GM13977 (cell line): Measurements from ENCODE around the gene DTL.
A peak's percentile ranks its signal among the peaks of the same experiment; 100 is the strongest.

Source experiments
- DNase-seq: peaks from one replicate; pipeline ENCODE4 v3.0.0; 2012; ENCODE audit warnings: low spot score
- in situ Hi-C: fragments of 300-500 bp; cut with MboI; formaldehyde crosslinking; loops from one replicate; pipeline ENCODE4 v1.12.0; 2022; ENCODE audit warnings: low sequenced_read_pairs, low pct_unique_long_range_greater_than_20kb, mixed read lengths, inconsistent platforms; ENCODE audit not compliant: unreplicated experiment
- TF ChIP-seq, protein P1 (sequence below): IDR thresholded peaks from 2 replicates; pipeline ENCODE4 v1.5.1; 2012; ENCODE audit warnings: mild to moderate bottlenecking, control low read depth; ENCODE audit not compliant: insufficient read depth; ENCODE audit errors: extremely low read depth, missing control alignments

The DTL gene

DNA sequence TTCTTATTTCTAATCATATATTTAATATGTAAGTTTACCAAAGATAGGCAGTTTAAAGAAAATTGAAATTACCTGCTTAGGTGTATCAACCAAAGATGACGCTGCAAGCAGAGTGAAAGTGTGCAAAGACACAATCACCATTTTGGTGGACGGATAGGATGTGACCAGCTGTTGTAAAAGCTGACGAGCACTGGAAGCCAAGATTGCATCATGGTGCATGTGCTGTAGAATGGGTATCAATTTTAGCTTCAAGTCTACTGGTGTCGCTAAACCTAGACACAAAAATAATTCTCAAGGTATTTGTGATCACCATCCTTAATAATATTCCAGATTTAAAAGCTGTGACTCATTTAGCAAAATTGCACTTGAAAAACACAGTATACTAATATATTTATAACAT, 28.4 kb upstream of the DTL start:
- in situ Hi-C loops: no loop called here
- TF ChIP-seq, protein P1, sequence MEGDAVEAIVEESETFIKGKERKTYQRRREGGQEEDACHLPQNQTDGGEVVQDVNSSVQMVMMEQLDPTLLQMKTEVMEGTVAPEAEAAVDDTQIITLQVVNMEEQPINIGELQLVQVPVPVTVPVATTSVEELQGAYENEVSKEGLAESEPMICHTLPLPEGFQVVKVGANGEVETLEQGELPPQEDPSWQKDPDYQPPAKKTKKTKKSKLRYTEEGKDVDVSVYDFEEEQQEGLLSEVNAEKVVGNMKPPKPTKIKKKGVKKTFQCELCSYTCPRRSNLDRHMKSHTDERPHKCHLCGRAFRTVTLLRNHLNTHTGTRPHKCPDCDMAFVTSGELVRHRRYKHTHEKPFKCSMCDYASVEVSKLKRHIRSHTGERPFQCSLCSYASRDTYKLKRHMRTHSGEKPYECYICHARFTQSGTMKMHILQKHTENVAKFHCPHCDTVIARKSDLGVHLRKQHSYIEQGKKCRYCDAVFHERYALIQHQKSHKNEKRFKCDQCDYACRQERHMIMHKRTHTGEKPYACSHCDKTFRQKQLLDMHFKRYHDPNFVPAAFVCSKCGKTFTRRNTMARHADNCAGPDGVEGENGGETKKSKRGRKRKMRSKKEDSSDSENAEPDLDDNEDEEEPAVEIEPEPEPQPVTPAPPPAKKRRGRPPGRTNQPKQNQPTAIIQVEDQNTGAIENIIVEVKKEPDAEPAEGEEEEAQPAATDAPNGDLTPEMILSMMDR: no peak
- DNase-seq: no peak

DNA sequence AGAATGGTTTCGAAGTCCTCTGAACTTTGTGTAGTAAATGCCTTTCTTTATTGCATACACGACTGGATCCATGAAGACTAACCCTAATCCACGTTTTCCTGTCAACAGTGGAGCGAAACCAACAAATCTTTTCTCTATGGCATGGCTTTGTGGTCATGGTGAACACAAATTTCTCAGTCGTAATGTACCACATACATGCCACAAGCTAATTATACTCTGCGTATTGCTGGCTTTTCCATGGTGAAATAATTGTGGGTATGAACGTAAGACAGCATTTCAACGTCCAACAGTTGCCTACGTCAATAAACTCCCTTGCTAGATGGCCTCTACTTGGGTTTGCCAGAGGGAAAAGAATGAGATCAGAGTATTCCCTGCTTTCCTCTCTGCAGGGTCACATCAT, 27.7 kb upstream of the DTL start:
- in situ Hi-C loops: no loop called here
- DNase-seq: no peak
- TF ChIP-seq, protein P1: no peak

DNA sequence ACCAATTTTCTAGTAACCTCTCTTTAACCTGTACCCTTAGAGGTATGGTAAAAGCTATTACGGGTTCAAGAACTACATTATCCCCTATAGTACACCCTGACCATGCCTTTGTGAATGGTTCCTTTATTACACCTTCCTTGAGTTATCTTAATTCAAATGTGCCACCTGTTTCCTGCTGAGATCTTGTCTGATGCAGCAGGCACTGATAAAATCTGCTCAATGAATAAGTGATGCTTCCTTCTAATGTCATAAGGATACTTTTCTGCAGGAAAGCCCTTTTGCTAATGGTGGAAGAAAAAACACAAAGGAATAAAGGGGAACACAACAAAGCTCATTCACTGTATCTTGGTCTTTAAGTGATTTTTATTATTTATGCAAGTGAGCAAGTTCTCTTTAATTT, 26.0 kb upstream of the DTL start:
- in situ Hi-C loops: no loop called here
- no peak for DNase-seq
- TF ChIP-seq, protein P1: no peak

DNA sequence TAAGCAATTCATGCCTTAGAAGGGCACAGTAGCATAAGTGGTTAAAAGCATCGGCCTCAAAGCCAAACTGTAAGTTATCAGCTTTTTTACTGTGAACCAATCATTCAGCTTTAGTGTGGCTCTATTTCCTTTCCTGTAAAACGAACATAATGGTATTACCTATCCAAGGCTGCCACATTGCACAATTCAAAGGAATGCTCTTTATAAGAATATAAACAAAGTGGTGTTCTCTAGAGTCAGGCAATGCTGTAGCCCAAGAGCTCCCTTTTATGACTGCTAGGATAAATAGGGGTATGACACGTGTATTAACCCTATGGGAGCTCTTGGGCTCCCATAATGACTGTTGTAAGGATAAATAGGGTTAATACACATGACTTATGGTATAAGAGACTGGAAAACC, 25.5 kb upstream of the DTL start:
- TF ChIP-seq, protein P1: no peak
- in situ Hi-C loops: no loop called here
- DNase-seq: no peak

DNA sequence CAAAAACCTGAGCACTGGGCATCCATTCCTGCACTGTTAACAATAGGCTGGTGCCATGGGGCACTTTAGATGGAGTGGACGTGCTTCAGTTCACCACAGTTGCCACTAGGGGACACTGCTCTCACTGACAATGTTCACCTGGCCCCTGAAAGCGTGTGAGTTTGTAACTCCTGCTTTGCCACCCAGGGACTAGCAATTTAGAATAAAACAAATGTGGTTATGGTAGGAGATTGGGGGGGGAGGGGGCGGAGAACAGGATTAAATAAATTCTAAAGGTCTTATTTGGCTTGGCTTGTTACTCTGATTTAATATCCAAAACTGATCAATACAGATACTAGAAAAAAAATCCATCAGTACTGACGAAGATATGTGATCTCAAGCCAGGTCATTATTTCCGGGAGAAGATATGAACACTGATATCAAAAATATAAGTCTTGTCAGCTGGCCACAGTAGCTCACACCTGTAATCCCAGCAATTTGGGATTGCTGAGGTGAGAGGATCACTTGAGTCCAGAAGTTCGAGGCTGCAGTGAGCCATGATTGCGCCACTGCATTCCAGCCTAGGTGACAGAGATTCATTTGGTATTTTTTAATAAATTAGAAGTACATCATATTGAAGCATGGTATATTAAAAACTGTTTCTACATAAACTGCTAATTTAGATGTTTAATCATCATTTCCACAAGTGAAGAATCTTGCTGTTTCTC, 23.4 kb upstream of the DTL start:
- TF ChIP-seq, protein P1: peak; percentile 90
- in situ Hi-C loops: no loop called here
- peak; percentile 82 for DNase-seq

DNA sequence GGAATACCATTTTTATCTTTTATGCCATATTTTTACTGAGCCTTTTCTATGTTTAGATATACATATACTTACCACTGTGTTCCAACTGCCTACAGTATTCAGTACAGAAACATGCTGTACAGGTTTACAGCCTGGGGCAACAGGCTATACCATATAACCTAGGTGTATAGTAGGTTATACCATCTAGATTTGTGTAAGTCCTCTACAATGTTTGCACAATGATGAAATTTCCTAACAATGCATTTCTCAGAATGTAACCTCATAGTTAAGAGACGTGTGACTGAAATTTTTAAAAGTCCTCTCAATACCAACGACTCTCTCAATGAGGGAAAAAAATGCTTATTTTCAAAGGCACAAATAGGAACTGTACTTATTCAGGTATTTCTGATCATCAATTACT, 21.9 kb upstream of the DTL start:
- no peak for DNase-seq
- TF ChIP-seq, protein P1: no peak
- in situ Hi-C loops: no loop called here
